K562 (cell line): ENCODE data around the gene CERS3. TPM values are rescaled to one million over a fixed set of nuclear protein-coding genes. Genes with fewer than 3 reads are reported as not detected.

Source experiments
- ATAC-seq: fragments of 200-7000 bp; cut with Tn5 transposase; 3 replicates; pipeline ENCODE4 v1.9.1; 2020; ENCODE audit warnings: moderate library complexity
- BruUV-seq: library from RNA; stranded (reverse); fragments of 400-500 nt; replicated peaks from 2 replicates; lab custom pipeline; 2021; lab: Mats Ljungman, UMichigan
- CTCF ChIA-PET: fragments of 300-600 bp; formaldehyde crosslinking; extraction: SDS; loops from one replicate; lab custom pipeline; 2021; ENCODE audit warnings: low intra/inter-chr PET ratio; lab: Yijun Ruan, JAX
- POLR2A ChIA-PET: fragments of 300-600, 350-650 bp; sonication (Branson Sonifier 250); formaldehyde crosslinking; extraction: SDS; loops from one replicate; lab custom pipeline; 2021; ENCODE audit warnings: antibody characterized with exemption, inconsistent platforms; lab: Yijun Ruan, JAX
- DNase-seq, 4 experiments: peaks; one replicate each; pipeline versions ENCODE4 v3.0.0 to v3.0.0-alpha.2; 2011 to 2018; ENCODE audit warnings: low spot score in 3 of 4, mixed read lengths in 3 of 4; ENCODE audit errors: extremely low read depth in 1 of 4
- FAIRE-seq: peaks from 2 replicates; lab custom pipeline; 2011; peaks lifted over from hg19 to GRCh38; lab: Jason Lieb, UNC
- H2AFZ ChIP-seq: 2 replicates; pipeline ENCODE4 v1.6.0; 2011; ENCODE audit warnings: low read depth, low read length, control low read depth, inconsistent platforms
- H3K27ac ChIP-seq: fragments of 200-600 bp; 3 replicates; pipeline ENCODE4 v1.8.0; 2011; ENCODE audit warnings: low read depth, mild to moderate bottlenecking, control low read depth, inconsistent platforms, low read length, moderate library complexity, mixed read lengths; ENCODE audit errors: extremely low read depth
- H3K27me3 ChIP-seq, 2 experiments: fragments of 300-600 bp in 1 of 2; 2 replicates in 1 of 2; 3 replicates in 1 of 2; pipeline versions ENCODE4 v1.6.0 to v1.8.0; 2011; ENCODE audit warnings: inconsistent platforms in 2 of 2, low read length in 2 of 2, mild to moderate bottlenecking in 1 of 2, mixed read lengths in 1 of 2, moderate library complexity in 1 of 2; ENCODE audit not compliant: control insufficient read depth in 2 of 2, insufficient read depth in 2 of 2
- H3K36me3 ChIP-seq: fragments of 300-600 bp; 3 replicates; pipeline ENCODE4 v1.8.0; 2011; ENCODE audit warnings: mild to moderate bottlenecking, low read length, inconsistent platforms; ENCODE audit not compliant: control insufficient read depth, insufficient read depth
- H3K4me1 ChIP-seq, 2 experiments: fragments of 200-600 bp in 1 of 2; replicated peaks in 1 of 2; 2 replicates in 1 of 2; 3 replicates in 1 of 2; pipeline versions ENCODE4 v1.5.1 to v1.8.0; 2011; ENCODE audit warnings: inconsistent platforms in 2 of 2, low read length in 2 of 2, mild to moderate bottlenecking in 1 of 2, mixed read lengths in 1 of 2, moderate library complexity in 1 of 2; ENCODE audit not compliant: control insufficient read depth in 2 of 2, insufficient read depth in 2 of 2
- H3K4me2 ChIP-seq: 2 replicates; pipeline ENCODE4 v1.6.1; 2011; ENCODE audit warnings: low read length, control low read depth, inconsistent platforms, mixed read lengths; ENCODE audit not compliant: insufficient read depth
- H3K4me3 ChIP-seq: fragments of 200-600 bp; sonication (generic), shearing (Covaris generic); 2 replicates; pipeline ENCODE4 v1.5.1; 2016; ENCODE audit warnings: control low read depth, inconsistent platforms
- H3K79me2 ChIP-seq: fragments of 200-600 bp; 3 replicates; pipeline ENCODE4 v1.8.0; 2011; ENCODE audit warnings: low read length, inconsistent platforms; ENCODE audit not compliant: control insufficient read depth, insufficient read depth
- H3K9ac ChIP-seq, 2 experiments: 2 replicates each; pipeline versions ENCODE4 v1.6.0 to v1.6.1; 2011; ENCODE audit warnings: low read depth in 2 of 2, low read length in 2 of 2, control low read depth in 1 of 2, inconsistent platforms in 1 of 2, mild to moderate bottlenecking in 1 of 2, mixed read lengths in 1 of 2; ENCODE audit not compliant: insufficient read depth in 1 of 2
- H3K9me1 ChIP-seq: one replicate; pipeline ENCODE4 v1.6.0; 2011; ENCODE audit warnings: inconsistent platforms, mild to moderate bottlenecking, low read length, moderate library complexity; ENCODE audit not compliant: control insufficient read depth, insufficient read depth
- H3K9me3 ChIP-seq: replicated peaks from 2 replicates; pipeline ENCODE4 v1.5.1; 2011; ENCODE audit warnings: low read depth, low read length, inconsistent platforms; ENCODE audit not compliant: control insufficient read depth, insufficient read depth
- H4K20me1 ChIP-seq: replicated peaks from 2 replicates; pipeline ENCODE4 v1.6.1; 2011; ENCODE audit warnings: low read length, inconsistent platforms, mixed read lengths; ENCODE audit not compliant: control insufficient read depth, insufficient read depth
- CBX8 ChIP-seq: fragments of 200-600 bp; sonication (generic); IDR thresholded peaks from 2 replicates; pipeline ENCODE4 v1.6.1; 2012; ENCODE audit warnings: borderline replicate concordance, mixed run types, low read depth, mild to moderate bottlenecking, moderate library complexity, mixed read lengths, low read length, control low read depth, inconsistent platforms; ENCODE audit not compliant: poor library complexity, severe bottlenecking; ENCODE audit errors: extremely low read depth
- CEBPZ ChIP-seq: fragments of 150-350 bp; IDR thresholded peaks from 2 replicates; pipeline ENCODE4 v1.6.1; 2014; ENCODE audit warnings: low read depth, mild to moderate bottlenecking, low read length, borderline replicate concordance
- MEIS2 ChIP-seq: fragments of 450-650 bp; IDR thresholded peaks from 2 replicates; pipeline ENCODE4 v1.6.1; 2014; ENCODE audit warnings: mild to moderate bottlenecking; ENCODE audit not compliant: partially characterized antibody
- NUFIP1 ChIP-seq: fragments of 450-650 bp; IDR thresholded peaks from 2 replicates; pipeline ENCODE4 v1.6.1; 2018; ENCODE audit not compliant: partially characterized antibody
- PBX2 ChIP-seq, 2 experiments: IDR thresholded peaks in 1 of 2; conservative IDR thresholded peaks in 1 of 2; 2 replicates each; pipeline ENCODE4 v1.6.1; 2016; ENCODE audit warnings: low read depth in 2 of 2, mild to moderate bottlenecking in 1 of 2, missing compliant biosample characterization in 1 of 2, missing genetic modification characterization in 1 of 2, moderate library complexity in 1 of 2
- TFE3 ChIP-seq: fragments of 450-650 bp; formaldehyde crosslinking; IDR thresholded peaks from 2 replicates; pipeline ENCODE4 v1.4.0; 2020; ENCODE audit warnings: mild to moderate bottlenecking, mixed read lengths
- ZBTB1 ChIP-seq: sonication (generic); formaldehyde crosslinking; IDR thresholded peaks from 2 replicates; pipeline ENCODE4 v1.8.1; 2023; ENCODE audit warnings: missing genetic modification reagents, low read depth, mild to moderate bottlenecking, borderline replicate concordance
- ZBTB34 ChIP-seq: fragments of 250-450 bp; sonication (Bioruptor Pico); IDR thresholded peaks from 2 replicates; pipeline ENCODE4 v1.8.0; 2021; ENCODE audit warnings: mild to moderate bottlenecking, moderate library complexity
- ZKSCAN1 ChIP-seq: fragments of 150-350 bp; IDR thresholded peaks from 2 replicates; pipeline ENCODE4 v1.6.1; 2016; ENCODE audit warnings: low read depth, low read length
- ZNF395 ChIP-seq: fragments of 200-800 bp; sonication (Bioruptor generic); IDR thresholded peaks from 2 replicates; pipeline ENCODE4 v1.6.1; 2017; ENCODE audit warnings: missing genetic modification characterization, missing compliant biosample characterization
- WGBS: fragments of 100-300 bp; shearing (Covaris generic); methylation state at CpG from one replicate; pipeline ENCODE4 v1.1.6; 2016; ENCODE audit warnings: low coverage, mixed read lengths; ENCODE audit not compliant: insufficient coverage; ENCODE audit errors: missing lambda C conversion rate; 5-methylcytosine and 5-hydroxymethylcytosine counted together
- in situ Hi-C: fragments of 300-500 bp; cut with MboI; formaldehyde crosslinking; loops from 4 replicates; pipeline ENCODE4 v1.15.0; 2018; ENCODE audit warnings: inconsistent platforms, mixed read lengths
- intact Hi-C: fragments of 100-400 bp; cut with micrococcal nuclease; formaldehyde crosslinking; loops from 2 replicates; pipeline ENCODE4 v1.14.2; 2022
- polyA plus RNA-seq, 8 experiments: library from polyadenylated mRNA; depleted of rRNA in 4 of 8; stranded (reverse) in 5 of 8; unstranded in 3 of 8; fragments of >200 nt; fragmentation: Nextera tagmentation in 2 of 8; fragmentation: Illumina TruSeq in 1 of 8; extraction: Ambion mirVana in 2 of 8; extraction: Trizol in 1 of 8; gene quantifications; 2 replicates each; pipeline versions ENCODE4 v1.2.1 to v1.2.3, GENCODE V29; 2011 to 2014; ENCODE audit warnings: inconsistent platforms in 1 of 8, missing spikeins in 1 of 8
- total RNA-seq, 7 experiments: library from RNA; depleted of rRNA in 6 of 7; stranded (reverse); fragments of >200 nt in 6 of 7; fragmentation: Illumina TruSeq in 2 of 7; extraction: Trizol in 2 of 7; gene quantifications; 2 replicates each; pipeline versions ENCODE4 v1.2.1 to v1.2.3, GENCODE V29; 2011 to 2021; ENCODE audit warnings: low replicate concordance in 1 of 7

The CERS3 gene
- total and polyA plus RNA-seq, 9 of the 15 experiments (the other 6 are each of a cell fraction or from before 2014, with no cell fraction given) = not detected

- Histone ChIP-seq H3K79me2 (no peaks in the 10 kb centered on the region), H4K20me1 (no peaks in the 10 kb centered on the region), H3K36me3 (no peaks in the 10 kb centered on the region), H2AFZ (no peak overlapping the region), H3K4me1 (no peaks in the 10 kb centered on the region), H3K4me3 (no peak overlapping the region), H3K27ac (no peak overlapping the region), H3K27me3 (peaks cover 2 to 8% of the 10 kb centered on the region in 2 experiments; a peak in 2 of 5 replicates), H3K9me3 (no peaks in the 10 kb centered on the region), H3K9me1 (no peaks in the 10 kb centered on the region), H3K4me2 (no peak overlapping the region), H3K9ac (no peak overlapping the region)
- POLR2A ChIA-PET = no interaction called here
- BruUV-seq = no TSS peak
- intact Hi-C loops = no loop called here
- ATAC-seq = no peak
- 12% methylated on average over 6 of the region's 9 CpGs for WGBS
- DNase-seq = no peak
- in situ Hi-C loops = no loop called here
- CTCF ChIA-PET = no interaction called here
- FAIRE-seq = no peak
- TF ChIP-seq ZNF395 (CRISPR knock-in tag) (no peak), CBX8 (no peak), ZBTB1 (CRISPR knock-in tag) (no peak), ZBTB34 (CRISPR knock-in tag) (no peak), ZKSCAN1 (no peak), TFE3 (CRISPR knock-in tag) (no peak), NUFIP1 (no peak), PBX2 (CRISPR knock-in tag; IDR thresholded peaks at IDR 0.05; ENCODE audit: low read depth) (no peak), PBX2 (tag; conservative IDR thresholded peaks at IDR 0.05; ENCODE audit: low read depth) (no peak), MEIS2 (no peak), CEBPZ (no peak)
Measured at GRCh38 chr15:100372739-100373119, 156.0 kb downstream of the CERS3 start.
